Measurements from ENCODE around the gene TUT7.

GRCh38 chr9:86336058-86336457 lies 18.2 kb downstream of the TUT7 start:
- TF ChIP-seq REST (IDR thresholded peaks at IDR 0.05; ENCODE audit: low read depth) (no peak), YY1 (IDR thresholded peaks at IDR 0.05; ENCODE audit: low read depth) (no peak)
